PC-9 (cell line): ENCODE measurements around the gene SORCS2. TPM values are rescaled to one million over a fixed set of nuclear protein-coding genes. Genes with fewer than 3 reads are reported as not detected.
A peak's percentile ranks its signal among the peaks of the same experiment; 100 is the strongest.

ENCODE experiments used
- BruUV-seq: library from RNA; stranded (reverse); fragments of 400-500 nt; replicated peaks from 2 replicates; lab custom pipeline; 2021; lab: Mats Ljungman, UMichigan
- CTCF ChIA-PET: fragments of 300-600 bp; sonication (Branson Sonifier 250); formaldehyde crosslinking; loops from one replicate; lab custom pipeline; 2022; ENCODE audit warnings: antibody characterized with exemption; lab: Charles Lee
- POLR2A ChIA-PET: fragments of 300-600 bp; sonication (Branson Sonifier 250); formaldehyde crosslinking; loops from one replicate; lab custom pipeline; 2022; ENCODE audit warnings: antibody characterized with exemption; ENCODE audit not compliant: unreplicated experiment; lab: Charles Lee
- DNase-seq, 2 experiments: peaks; one replicate each; pipeline versions ENCODE4 v3.0.0 to v3.0.0-alpha.2; 2015 to 2022; ENCODE audit warnings: mixed read lengths in 1 of 2
- H2AFZ ChIP-seq: fragments of 200-600 bp; sonication (generic); 2 replicates; pipeline ENCODE4 v1.8.1; 2017; ENCODE audit warnings: antibody characterized with exemption
- H3F3A ChIP-seq: fragments of 200-600 bp; sonication (generic); 2 replicates; pipeline ENCODE4 v1.8.1; 2017; ENCODE audit warnings: antibody characterized with exemption, mild to moderate bottlenecking, low read depth; ENCODE audit not compliant: insufficient read depth
- H3K27ac ChIP-seq: fragments of 200-600 bp; sonication (generic); 2 replicates; pipeline ENCODE4 v1.6.1; 2016; ENCODE audit warnings: mixed run types
- H3K27me3 ChIP-seq: fragments of 200-600 bp; sonication (generic); 2 replicates; pipeline ENCODE4 v1.6.1; 2016; ENCODE audit warnings: low read depth, mixed run types; ENCODE audit not compliant: insufficient read depth
- H3K36me3 ChIP-seq: fragments of 200-600 bp; sonication (generic); 2 replicates; pipeline ENCODE4 v1.6.1; 2016; ENCODE audit warnings: low read depth, mixed run types
- H3K4me1 ChIP-seq: fragments of 200-600 bp; sonication (generic); replicated peaks from 2 replicates; pipeline ENCODE4 v1.6.1; 2016; ENCODE audit warnings: mixed run types; ENCODE audit not compliant: insufficient read depth
- H3K4me2 ChIP-seq: fragments of 200-600 bp; sonication (generic); 2 replicates; pipeline ENCODE4 v1.6.1; 2017; ENCODE audit warnings: mixed run types
- H3K4me3 ChIP-seq: fragments of 200-600 bp; sonication (generic); 2 replicates; pipeline ENCODE4 v1.6.1; 2016; ENCODE audit warnings: mixed run types
- H3K79me2 ChIP-seq: fragments of 200-600 bp; sonication (generic); 2 replicates; pipeline ENCODE4 v1.6.1; 2017; ENCODE audit warnings: low read depth, mixed run types
- H3K9me2 ChIP-seq: fragments of 200-600 bp; sonication (generic); 2 replicates; pipeline ENCODE4 v1.8.1; 2017; ENCODE audit warnings: mild to moderate bottlenecking; ENCODE audit not compliant: insufficient read depth
- H3K9me3 ChIP-seq: fragments of 200-600 bp; sonication (generic); 2 replicates; pipeline ENCODE4 v1.8.1; 2016; ENCODE audit warnings: low read depth; ENCODE audit not compliant: insufficient read depth
- H4K20me1 ChIP-seq: fragments of 200-600 bp; sonication (generic); 2 replicates; pipeline ENCODE4 v1.8.1; 2017; ENCODE audit not compliant: insufficient read depth
- EZH2 ChIP-seq: fragments of 200-600 bp; sonication (generic); IDR thresholded peaks from 2 replicates; pipeline ENCODE4 v1.8.0; 2017; ENCODE audit warnings: antibody characterized with exemption, low read depth
- intact Hi-C: fragments of 100-400 bp; cut with micrococcal nuclease; formaldehyde crosslinking; loops from one replicate; pipeline ENCODE4 v1.10.0; 2022; ENCODE audit not compliant: unreplicated experiment
- total RNA-seq: library from RNA; stranded (reverse); gene quantifications from 2 replicates; pipeline ENCODE4 v1.2.3, GENCODE V29; 2021
- TF ChIP-seq, protein P1 (sequence below): fragments of 200-600 bp; sonication (generic); conservative IDR thresholded peaks from 2 replicates; pipeline ENCODE4 v1.6.1; 2017; ENCODE audit warnings: mixed run types, antibody characterized with exemption, mild to moderate bottlenecking, moderate library complexity

SORCS2 gene
- total RNA-seq, 1 experiment from 2014 or later = 25.8 TPM

DNA sequence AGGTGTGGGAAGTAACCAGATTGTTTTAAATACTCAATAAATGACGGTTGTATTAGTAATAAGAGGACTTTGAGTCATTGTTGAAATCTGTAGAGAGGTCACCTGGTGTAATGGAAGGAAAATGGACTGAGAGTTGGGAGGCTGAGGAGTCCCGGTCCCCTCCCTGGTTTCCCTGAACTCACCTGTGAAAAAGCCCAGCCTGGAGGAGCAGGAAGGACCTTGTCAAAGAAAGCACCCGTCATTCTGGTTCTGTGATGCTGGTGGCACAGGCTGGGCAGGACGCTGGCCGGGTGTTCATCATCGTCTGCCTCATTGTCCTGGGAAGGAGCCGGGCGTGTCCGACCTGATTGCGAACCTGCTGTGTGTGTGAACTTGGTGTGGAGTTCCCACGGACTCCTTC is 70.8 kb downstream of the SORCS2 start:
- Histone ChIP-seq H4K20me1 (no peaks in the 10 kb centered on the region), H3K27me3 (no peaks in the 10 kb centered on the region), H3K36me3 (no peaks in the 10 kb centered on the region), H3K9me3 (no peaks in the 10 kb centered on the region), H3K9me2 (no peaks in the 10 kb centered on the region), H3K27ac (peak overlapping the region; percentile 98), H3K4me2 (peak overlapping the region; percentile 73), H2AFZ (no peak overlapping the region), H3F3A (peaks cover 20% of the 10 kb centered on the region), H3K4me1 (peaks cover 42% of the 10 kb centered on the region), H3K79me2 (no peaks in the 10 kb centered on the region), H3K4me3 (peak overlapping the region; percentile 29; the same call in 1 of the 2 replicates)
- CTCF ChIA-PET = no interaction called here
- intact Hi-C loops = loop anchor here (1.0 to 2.0 kb wide), 2 partner anchors 56 to 67 kb away; no protein-coding TSS in a partner anchor
- BruUV-seq = no TSS peak
- DNase-seq = peak; percentile 82 to 92
- POLR2A ChIA-PET = interaction anchor here (0.8 kb wide), 1 partner anchor 57 kb away, joined by 6 read pairs; no protein-coding TSS in a partner anchor
- no peak for TF ChIP-seq EZH2
- TF ChIP-seq, protein P1, sequence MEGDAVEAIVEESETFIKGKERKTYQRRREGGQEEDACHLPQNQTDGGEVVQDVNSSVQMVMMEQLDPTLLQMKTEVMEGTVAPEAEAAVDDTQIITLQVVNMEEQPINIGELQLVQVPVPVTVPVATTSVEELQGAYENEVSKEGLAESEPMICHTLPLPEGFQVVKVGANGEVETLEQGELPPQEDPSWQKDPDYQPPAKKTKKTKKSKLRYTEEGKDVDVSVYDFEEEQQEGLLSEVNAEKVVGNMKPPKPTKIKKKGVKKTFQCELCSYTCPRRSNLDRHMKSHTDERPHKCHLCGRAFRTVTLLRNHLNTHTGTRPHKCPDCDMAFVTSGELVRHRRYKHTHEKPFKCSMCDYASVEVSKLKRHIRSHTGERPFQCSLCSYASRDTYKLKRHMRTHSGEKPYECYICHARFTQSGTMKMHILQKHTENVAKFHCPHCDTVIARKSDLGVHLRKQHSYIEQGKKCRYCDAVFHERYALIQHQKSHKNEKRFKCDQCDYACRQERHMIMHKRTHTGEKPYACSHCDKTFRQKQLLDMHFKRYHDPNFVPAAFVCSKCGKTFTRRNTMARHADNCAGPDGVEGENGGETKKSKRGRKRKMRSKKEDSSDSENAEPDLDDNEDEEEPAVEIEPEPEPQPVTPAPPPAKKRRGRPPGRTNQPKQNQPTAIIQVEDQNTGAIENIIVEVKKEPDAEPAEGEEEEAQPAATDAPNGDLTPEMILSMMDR = no peak

DNA sequence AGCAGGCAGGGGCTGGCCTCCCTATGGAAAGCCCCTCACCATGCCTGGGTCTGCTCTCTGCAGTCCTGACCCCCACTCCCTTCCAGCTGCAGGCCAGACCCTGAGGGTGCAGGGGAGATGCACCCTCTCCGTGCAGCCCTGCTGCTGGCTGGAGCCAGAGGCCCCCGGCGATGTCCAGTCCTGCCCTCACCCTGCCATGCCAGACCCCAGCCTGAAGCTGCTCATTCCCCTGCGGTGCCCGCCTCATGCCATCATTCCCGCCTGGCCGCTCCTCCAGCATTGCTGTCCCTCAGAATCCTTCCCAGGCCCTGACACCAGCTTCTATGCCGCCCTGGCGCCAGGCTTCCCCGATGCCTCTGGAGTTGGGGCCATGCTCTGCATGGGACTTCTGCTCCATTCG is 72.4 kb downstream of the SORCS2 start:
- Histone ChIP-seq H3K36me3 (no peaks in the 10 kb centered on the region), H3K4me3 (no peak overlapping the region), H2AFZ (no peak overlapping the region), H3K4me2 (no peak overlapping the region), H3F3A (peaks cover 20% of the 10 kb centered on the region), H4K20me1 (no peaks in the 10 kb centered on the region), H3K4me1 (peaks cover 42% of the 10 kb centered on the region), H3K27me3 (no peaks in the 10 kb centered on the region), H3K27ac (peak overlapping the region; percentile 98), H3K79me2 (no peaks in the 10 kb centered on the region), H3K9me2 (no peaks in the 10 kb centered on the region), H3K9me3 (no peaks in the 10 kb centered on the region)
- BruUV-seq = no TSS peak
- no peak for DNase-seq
- ChIA-PET POLR2A (no interaction called here), CTCF (no interaction called here)
- no peak for TF ChIP-seq EZH2
- TF ChIP-seq, protein P1 = no peak
- intact Hi-C loops = no loop called here

DNA sequence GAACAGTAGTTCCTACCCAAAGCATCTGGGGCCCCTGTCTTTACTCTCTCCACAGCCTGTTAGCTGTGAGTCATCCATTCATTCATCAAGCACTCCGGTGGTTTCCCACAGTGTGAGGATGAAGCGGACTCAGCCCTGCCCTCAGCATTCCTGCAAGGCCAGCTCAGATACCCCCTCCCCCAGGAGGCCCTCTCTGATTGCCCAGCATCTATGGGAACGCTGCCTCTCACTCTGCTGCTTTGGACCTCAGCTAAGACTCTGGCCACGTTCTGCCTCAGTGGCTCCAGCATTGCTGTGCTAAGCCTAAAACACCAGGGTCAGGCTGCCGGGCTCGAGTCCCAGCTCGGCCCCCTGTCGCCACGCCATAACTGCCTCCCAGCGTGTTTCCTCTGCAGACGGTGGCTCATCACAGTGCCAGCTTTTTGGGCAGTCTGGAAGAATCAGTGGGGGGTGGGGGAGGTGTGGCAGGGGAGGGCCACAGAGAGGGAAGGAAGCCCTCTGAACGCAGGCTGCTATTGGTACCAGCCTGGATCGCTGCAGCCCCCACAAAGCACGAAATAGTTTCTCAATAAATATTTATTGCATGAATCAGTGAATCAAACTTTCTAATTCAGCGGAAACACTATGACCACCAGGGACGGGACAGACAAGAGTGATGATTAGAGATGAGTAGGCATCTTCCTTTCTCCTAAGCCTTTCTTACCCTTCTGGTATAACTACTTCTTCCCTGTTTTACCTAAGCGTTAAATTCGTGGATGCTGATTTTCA is 74.4 kb downstream of the SORCS2 start:
- CTCF ChIA-PET = interaction anchor here (0.7 kb wide), 1 partner anchor 25 kb away, joined by 9 read pairs; no protein-coding TSS in a partner anchor
- Histone ChIP-seq H3K4me3 (no peak overlapping the region), H3K27me3 (no peaks in the 10 kb centered on the region), H3K36me3 (no peaks in the 10 kb centered on the region), H3K4me2 (peak overlapping the region; percentile 64), H3K4me1 (peaks cover 42% of the 10 kb centered on the region), H3K27ac (peak overlapping the region; percentile 73), H3F3A (peaks cover 20% of the 10 kb centered on the region), H4K20me1 (no peaks in the 10 kb centered on the region), H3K9me2 (no peaks in the 10 kb centered on the region), H3K79me2 (no peaks in the 10 kb centered on the region), H2AFZ (no peak overlapping the region), H3K9me3 (no peaks in the 10 kb centered on the region)
- intact Hi-C loops = no loop called here
- POLR2A ChIA-PET = interaction anchor here (0.6 kb wide), 1 partner anchor 71 kb away, joined by 16 read pairs; no protein-coding TSS in a partner anchor
- no TSS peak for BruUV-seq
- DNase-seq = peak; percentile 42 to 77
- no peak for TF ChIP-seq EZH2
- TF ChIP-seq, protein P1 = no peak
